NCI-H2107 (cell line): Measurements from ENCODE around the gene DSCAML1.

Source experiments
- DNase-seq: peaks from one replicate; lab custom pipeline; 2025; lab: John Stamatoyannopoulos, UW

DSCAML1 gene

GRCh38 chr11:117585631-117586030 lies 211.4 kb downstream of the DSCAML1 start:
- no peak for DNase-seq

GRCh38 chr11:117584056-117584830 lies 212.8 kb downstream of the DSCAML1 start:
- no peak for DNase-seq

GRCh38 chr11:117583063-117583801 lies 213.8 kb downstream of the DSCAML1 start:
- DNase-seq = peak; percentile 57

- no peak for DNase-seq
These were observed 214.6 kb downstream of the DSCAML1 start for GRCh38 chr11:117582433-117582832.

- no peak for DNase-seq
These were observed 216.2 kb downstream of the DSCAML1 start for GRCh38 chr11:117580866-117581265.

- no peak for DNase-seq
These were observed 217.9 kb downstream of the DSCAML1 start for GRCh38 chr11:117579161-117579560.

GRCh38 chr11:117575856-117576255 lies 221.2 kb downstream of the DSCAML1 start:
- no peak for DNase-seq

GRCh38 chr11:117574551-117574950 lies 222.5 kb downstream of the DSCAML1 start:
- no peak for DNase-seq

- no peak for DNase-seq
These were observed 223.7 kb downstream of the DSCAML1 start for GRCh38 chr11:117573326-117573725.

- DNase-seq = no peak
These were observed 224.3 kb downstream of the DSCAML1 start for GRCh38 chr11:117572671-117573070.

GRCh38 chr11:117572129-117572528 lies 224.9 kb downstream of the DSCAML1 start:
- DNase-seq = no peak

- no peak for DNase-seq
These were observed 226.3 kb downstream of the DSCAML1 start for GRCh38 chr11:117570701-117571100.

GRCh38 chr11:117569911-117570310 lies 227.1 kb downstream of the DSCAML1 start:
- no peak for DNase-seq

GRCh38 chr11:117565709-117566108 lies 231.3 kb downstream of the DSCAML1 start:
- no peak for DNase-seq

- no peak for DNase-seq
These were observed 232.7 kb downstream of the DSCAML1 start for GRCh38 chr11:117564321-117564720.

- no peak for DNase-seq
These were observed 233.5 kb downstream of the DSCAML1 start for GRCh38 chr11:117563556-117563955.

GRCh38 chr11:117562136-117562535 lies 234.9 kb downstream of the DSCAML1 start:
- DNase-seq = no peak

GRCh38 chr11:117560780-117561530 lies 236.1 kb downstream of the DSCAML1 start:
- no peak for DNase-seq

GRCh38 chr11:117559698-117560097 lies 237.3 kb downstream of the DSCAML1 start:
- DNase-seq = no peak

GRCh38 chr11:117557361-117557760 lies 239.7 kb downstream of the DSCAML1 start:
- DNase-seq = no peak

GRCh38 chr11:117554601-117555333 lies 242.2 kb downstream of the DSCAML1 start:
- DNase-seq = no peak

GRCh38 chr11:117552626-117553025 lies 244.4 kb downstream of the DSCAML1 start:
- no peak for DNase-seq
